Upper lobe of left lung (tissue), 6 donors: Measurements from ENCODE around the gene KRTAP9-4. TPM values are rescaled to one million over a fixed set of nuclear protein-coding genes. Genes with fewer than 3 reads are reported as not detected.

Source experiments
- ATAC-seq, 2 donors: fragments of 200-7000 bp; cut with Tn5 transposase; one replicate each; pipeline ENCODE4 v1.9.1; 2022; ENCODE audit warnings: mild to moderate bottlenecking in 2 of 2, moderate library complexity in 2 of 2; ENCODE audit not compliant: low FRiP score in 2 of 2
- DNase-seq, 2 donors: peaks; one replicate each; pipeline ENCODE4 v3.0.0-alpha.2; 2019 to 2020
- H3K27ac ChIP-seq, 4 donors: fragments of 200-600 bp; sonication (generic); one replicate each; pipeline ENCODE4 v1.5.1; 2016 to 2019
- H3K27me3 ChIP-seq, 4 donors: fragments of 200-600 bp; sonication (generic); one replicate each; pipeline ENCODE4 v1.5.1; 2017 to 2019
- H3K36me3 ChIP-seq, 4 donors: fragments of 200-600 bp; sonication (generic); one replicate each; pipeline ENCODE4 v1.5.1; 2016 to 2019
- H3K4me1 ChIP-seq, 4 donors: fragments of 200-600 bp; sonication (generic); one replicate each; pipeline ENCODE4 v1.5.1; 2018 to 2019
- H3K4me3 ChIP-seq, 4 donors: fragments of 200-600 bp; sonication (generic); one replicate each; pipeline ENCODE4 v1.5.1; 2017 to 2019; ENCODE audit warnings: mild to moderate bottlenecking in 2 of 4, moderate library complexity in 1 of 4
- H3K9me3 ChIP-seq, 4 donors: fragments of 200-600 bp; sonication (generic); one replicate each; pipeline ENCODE4 v1.5.1; 2018 to 2019
- CTCF ChIP-seq, 6 experiments: fragments of 450-650 bp in 4 of 6; fragments of 200-600 bp in 2 of 6; sonication (generic) in 2 of 6; IDR thresholded peaks; one replicate each; pipeline ENCODE4 v1.5.1; 2016 to 2019; ENCODE audit warnings: antibody characterized with exemption in 6 of 6
- EP300 ChIP-seq, 4 donors: sonication (generic); formaldehyde crosslinking; IDR thresholded peaks; one replicate each; pipeline ENCODE4 v1.5.1; 2017; ENCODE audit warnings: antibody characterized with exemption in 4 of 4, control low read depth in 2 of 4
- POLR2A ChIP-seq, 4 donors: fragments of 450-650 bp; IDR thresholded peaks; one replicate each; pipeline ENCODE4 v1.5.1; 2016 to 2017; ENCODE audit warnings: antibody characterized with exemption in 4 of 4, mild to moderate bottlenecking in 2 of 4
- POLR2AphosphoS5 ChIP-seq, 2 donors: sonication (generic); formaldehyde crosslinking; IDR thresholded peaks; one replicate each; pipeline ENCODE4 v1.5.1; 2017; ENCODE audit warnings: antibody characterized with exemption in 2 of 2
- WGBS, 2 donors: methylation state at CpG; one replicate each; pipeline ENCODE4 v1.1.5; 2017 to 2018; 5-methylcytosine and 5-hydroxymethylcytosine counted together
- total RNA-seq, 6 donors: library from RNA; depleted of rRNA in 4 of 6; stranded (reverse); fragments of >200 nt in 4 of 6; gene quantifications; one replicate each; pipeline versions ENCODE4 v1.1.0 to v1.2.1, GENCODE V29; 2016 to 2021
- donor health status: DM: no; HTN: no; CAD: no; lungs with moderate emphysema.
- donor health status: DM: no; HTN: yes; CAD: no; lungs with severe emphysema.

KRTAP9-4 gene
- total RNA-seq, 6 donors from 2014 or later = not detected

GRCh38 chr17:41278176-41278955 is 28.9 kb downstream of the KRTAP9-4 start:
- H3K9me3 ChIP-seq = no peaks in the 10 kb centered on the region
- ATAC-seq (no peak), DNase-seq (no peak)
- no peak overlapping the region for H3K4me3 ChIP-seq
- no peak for TF ChIP-seq EP300 (IDR thresholded peaks at IDR 0.05)
- TF ChIP-seq CTCF (IDR thresholded peaks at IDR 0.05) = no peak
- no peak for TF ChIP-seq POLR2A (IDR thresholded peaks at IDR 0.05)
- TF ChIP-seq POLR2AphosphoS5 (IDR thresholded peaks at IDR 0.05) = no peak
- H3K36me3 ChIP-seq = no peaks in the 10 kb centered on the region
- no peaks in the 10 kb centered on the region for H3K4me1 ChIP-seq
- WGBS, 2 donors = 87 to 88% methylated on average over 3 of the region's 3 CpGs
- no peak overlapping the region for H3K27ac ChIP-seq
- no peaks in the 10 kb centered on the region for H3K27me3 ChIP-seq

- ATAC-seq = no peak
- H3K27ac ChIP-seq = no peak overlapping the region
- no peak for TF ChIP-seq EP300 (IDR thresholded peaks at IDR 0.05)
- TF ChIP-seq POLR2AphosphoS5 (IDR thresholded peaks at IDR 0.05) = no peak
- no peak for TF ChIP-seq CTCF (IDR thresholded peaks at IDR 0.05)
- H3K4me1 ChIP-seq = no peaks in the 10 kb centered on the region
- H3K9me3 ChIP-seq = no peaks in the 10 kb centered on the region
- no peak overlapping the region for H3K4me3 ChIP-seq
- DNase-seq = no peak
- WGBS, 2 donors = 48 to 53% methylated on average over 3 of the region's 3 CpGs
- no peaks in the 10 kb centered on the region for H3K27me3 ChIP-seq
- no peaks in the 10 kb centered on the region for H3K36me3 ChIP-seq
Observed at GRCh38 chr17:41284043-41284442, 34.6 kb downstream of the KRTAP9-4 start.

- 10 to 17% methylated on average over 2 of the region's 2 CpGs for WGBS, 2 donors
- ATAC-seq = no peak
- Histone ChIP-seq H3K36me3 (no peaks in the 10 kb centered on the region), H3K4me3 (no peak overlapping the region), H3K4me1 (no peaks in the 10 kb centered on the region), H3K27me3 (no peaks in the 10 kb centered on the region), H3K27ac (no peak overlapping the region), H3K9me3 (no peaks in the 10 kb centered on the region)
- TF ChIP-seq POLR2AphosphoS5 (IDR thresholded peaks at IDR 0.05) (no peak), EP300 (IDR thresholded peaks at IDR 0.05) (no peak), CTCF (IDR thresholded peaks at IDR 0.05) (no peak), POLR2A (IDR thresholded peaks at IDR 0.05) (no peak)
- DNase-seq = no peak
Observed at GRCh38 chr17:41284546-41284945, 35.1 kb downstream of the KRTAP9-4 start.

- H3K4me1 ChIP-seq = no peaks in the 10 kb centered on the region
- TF ChIP-seq CTCF (IDR thresholded peaks at IDR 0.05) = no peak
- no peak for TF ChIP-seq POLR2AphosphoS5 (IDR thresholded peaks at IDR 0.05)
- no peak for TF ChIP-seq EP300 (IDR thresholded peaks at IDR 0.05)
- TF ChIP-seq POLR2A (IDR thresholded peaks at IDR 0.05) = no peak
- no peak overlapping the region for H3K27ac ChIP-seq
- 76 to 80% methylated on average over 3 of the region's 3 CpGs for WGBS, 2 donors
- DNase-seq = no peak
- no peaks in the 10 kb centered on the region for H3K36me3 ChIP-seq
- no peak overlapping the region for H3K4me3 ChIP-seq
- no peaks in the 10 kb centered on the region for H3K27me3 ChIP-seq
- no peaks in the 10 kb centered on the region for H3K9me3 ChIP-seq
- no peak for ATAC-seq
Observed at GRCh38 chr17:41287050-41287449, 37.6 kb downstream of the KRTAP9-4 start.

GRCh38 chr17:41294016-41294415 is 44.5 kb downstream of the KRTAP9-4 start:
- no peak for TF ChIP-seq CTCF (IDR thresholded peaks at IDR 0.05)
- no peak for TF ChIP-seq EP300 (IDR thresholded peaks at IDR 0.05)
- TF ChIP-seq POLR2A (IDR thresholded peaks at IDR 0.05) = no peak
- TF ChIP-seq POLR2AphosphoS5 (IDR thresholded peaks at IDR 0.05) = no peak
- 69 to 80% methylated on average over 1 of the region's 1 CpG for WGBS, 2 donors
- H3K4me1 ChIP-seq = no peaks in the 10 kb centered on the region
- no peaks in the 10 kb centered on the region for H3K9me3 ChIP-seq
- no peak overlapping the region for H3K4me3 ChIP-seq
- H3K27ac ChIP-seq = no peak overlapping the region
- H3K27me3 ChIP-seq = no peaks in the 10 kb centered on the region
- no peak for DNase-seq
- H3K36me3 ChIP-seq = no peaks in the 10 kb centered on the region
- ATAC-seq = no peak
